Breast epithelium (tissue), 4 donors: Measurements from ENCODE around the gene METTL9. TPM values are rescaled to one million over a fixed set of nuclear protein-coding genes. Genes with fewer than 3 reads are reported as not detected.
"Not testable (repeated sequence)": the region's sequence is repeated elsewhere in the genome, so short reads cannot be mapped to it uniquely, and the experiment has no call there.

Source experiments
- DNase-seq, 2 donors: peaks; one replicate each; pipeline ENCODE4 v3.0.0-alpha.2; 2019; ENCODE audit warnings: low spot score in 2 of 2
- H3K27ac ChIP-seq, 2 donors: fragments of 200-600 bp; sonication (generic) in 1 of 2; one replicate each; pipeline ENCODE4 v1.5.1; 2016 to 2019; ENCODE audit warnings: mild to moderate bottlenecking in 1 of 2
- H3K27me3 ChIP-seq, 2 donors: fragments of 200-600 bp; sonication (generic) in 1 of 2; one replicate each; pipeline versions ENCODE4 v1.5.1 to v1.6.0; 2017 to 2019; ENCODE audit warnings: control low read depth in 1 of 2, mild to moderate bottlenecking in 1 of 2
- H3K36me3 ChIP-seq: fragments of 200-600 bp; one replicate; pipeline ENCODE4 v1.5.1; 2019
- H3K4me1 ChIP-seq, 2 donors: fragments of 200-600 bp; sonication (generic); one replicate each; pipeline ENCODE4 v1.5.1; 2016 to 2019; ENCODE audit warnings: control low read depth in 1 of 2
- H3K4me3 ChIP-seq, 3 donors: fragments of 200-600 bp; sonication (generic); 1 replicate in 2 of 3; 2 replicates in 1 of 3; pipeline ENCODE4 v1.5.1; 2016 to 2019; ENCODE audit warnings: mild to moderate bottlenecking in 3 of 3, moderate library complexity in 2 of 3
- H3K9me3 ChIP-seq, 2 donors: fragments of 200-600 bp; sonication (generic) in 1 of 2; one replicate each; pipeline ENCODE4 v1.5.1; 2016 to 2019; ENCODE audit warnings: control low read depth in 1 of 2
- CTCF ChIP-seq, 3 donors: fragments of 450-650 bp; IDR thresholded peaks; one replicate each; pipeline ENCODE4 v1.5.1; 2016 to 2017; ENCODE audit warnings: antibody characterized with exemption in 3 of 3, mild to moderate bottlenecking in 3 of 3, moderate library complexity in 3 of 3
- POLR2A ChIP-seq: fragments of 450-650 bp; IDR thresholded peaks from one replicate; pipeline ENCODE4 v1.6.1; 2016; ENCODE audit warnings: antibody characterized with exemption, mild to moderate bottlenecking, moderate library complexity
- POLR2AphosphoS5 ChIP-seq, 3 donors: sonication (generic); formaldehyde crosslinking; IDR thresholded peaks; one replicate each; pipeline ENCODE4 v1.6.1; 2017; ENCODE audit warnings: antibody characterized with exemption in 3 of 3
- intact Hi-C: fragments of 100-400 bp; cut with DNase I; formaldehyde crosslinking; loops from one replicate; pipeline ENCODE4 v1.15.1; 2023; ENCODE audit warnings: low total_unique reads
- total RNA-seq, 3 donors: library from RNA; depleted of rRNA; stranded (reverse); fragments of >200 nt; gene quantifications; one replicate each; pipeline ENCODE4 v1.1.0, GENCODE V29; 2016

The METTL9 gene
- total RNA-seq, 3 donors from 2014 or later = 121 to 162 (median 136) TPM

GRCh38 chr16:21628121-21628726 lies 28.8 kb downstream of the METTL9 start:
- intact Hi-C loops = no loop called here
- no peak overlapping the region for H3K27ac ChIP-seq
- TF ChIP-seq CTCF (IDR thresholded peaks at IDR 0.05) (no peak), POLR2A (no peak), POLR2AphosphoS5 (IDR thresholded peaks at IDR 0.05) (no peak)
- H3K4me3 ChIP-seq = no peak overlapping the region
- no peaks in the 10 kb centered on the region for H3K36me3 ChIP-seq
- no peaks in the 10 kb centered on the region for H3K4me1 ChIP-seq
- no peaks in the 10 kb centered on the region for H3K9me3 ChIP-seq
- H3K27me3 ChIP-seq = no peaks in the 10 kb centered on the region
- DNase-seq = no peak

DNA sequence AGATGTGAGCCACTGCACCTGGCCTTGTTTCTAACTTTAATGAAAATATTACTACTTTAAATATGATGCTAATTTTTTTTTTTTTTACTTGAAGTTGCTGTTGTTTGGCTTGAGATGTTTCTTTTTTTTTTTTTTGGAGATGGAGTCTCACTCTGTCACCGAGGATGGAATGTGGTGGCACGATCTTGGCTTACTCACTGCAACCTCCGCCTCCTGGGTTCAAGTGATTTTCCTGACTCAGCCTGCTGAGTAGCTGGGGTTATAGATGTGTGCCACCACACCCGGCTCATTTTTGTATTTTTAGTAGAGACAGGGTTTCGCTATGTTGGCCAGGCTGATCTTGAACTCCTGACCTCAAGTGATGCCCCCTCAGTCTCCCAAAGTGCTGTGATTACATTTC lies 29.4 kb downstream of the METTL9 start:
- no peaks in the 10 kb centered on the region for H3K4me1 ChIP-seq
- DNase-seq = no peak
- H3K27me3 ChIP-seq = no peaks in the 10 kb centered on the region
- H3K9me3 ChIP-seq = no peaks in the 10 kb centered on the region
- intact Hi-C loops = no loop called here
- TF ChIP-seq POLR2A (no peak), CTCF (IDR thresholded peaks at IDR 0.05) (no peak), POLR2AphosphoS5 (IDR thresholded peaks at IDR 0.05) (no peak)
- H3K27ac ChIP-seq = no peak overlapping the region
- H3K4me3 ChIP-seq = no peak overlapping the region
- H3K36me3 ChIP-seq = no peaks in the 10 kb centered on the region

GRCh38 chr16:21629616-21630539 lies 30.5 kb downstream of the METTL9 start:
- H3K27me3 ChIP-seq, H3K36me3 ChIP-seq, DNase-seq, H3K4me1 ChIP-seq, H3K4me3 ChIP-seq, H3K27ac ChIP-seq, intact Hi-C loops, H3K9me3 ChIP-seq: not testable (repeated sequence)

- H3K36me3 ChIP-seq, H3K9me3 ChIP-seq, H3K27ac ChIP-seq, H3K4me3 ChIP-seq, DNase-seq, H3K4me1 ChIP-seq, intact Hi-C loops, H3K27me3 ChIP-seq: not testable (repeated sequence)
Measured at GRCh38 chr16:21630866-21631265, 31.5 kb downstream of the METTL9 start.

- H3K36me3 ChIP-seq, H3K27ac ChIP-seq, H3K27me3 ChIP-seq, intact Hi-C loops, H3K4me1 ChIP-seq, H3K4me3 ChIP-seq, DNase-seq, H3K9me3 ChIP-seq: not testable (repeated sequence)
Measured at GRCh38 chr16:21631376-21631775, 32.0 kb downstream of the METTL9 start.

DNA sequence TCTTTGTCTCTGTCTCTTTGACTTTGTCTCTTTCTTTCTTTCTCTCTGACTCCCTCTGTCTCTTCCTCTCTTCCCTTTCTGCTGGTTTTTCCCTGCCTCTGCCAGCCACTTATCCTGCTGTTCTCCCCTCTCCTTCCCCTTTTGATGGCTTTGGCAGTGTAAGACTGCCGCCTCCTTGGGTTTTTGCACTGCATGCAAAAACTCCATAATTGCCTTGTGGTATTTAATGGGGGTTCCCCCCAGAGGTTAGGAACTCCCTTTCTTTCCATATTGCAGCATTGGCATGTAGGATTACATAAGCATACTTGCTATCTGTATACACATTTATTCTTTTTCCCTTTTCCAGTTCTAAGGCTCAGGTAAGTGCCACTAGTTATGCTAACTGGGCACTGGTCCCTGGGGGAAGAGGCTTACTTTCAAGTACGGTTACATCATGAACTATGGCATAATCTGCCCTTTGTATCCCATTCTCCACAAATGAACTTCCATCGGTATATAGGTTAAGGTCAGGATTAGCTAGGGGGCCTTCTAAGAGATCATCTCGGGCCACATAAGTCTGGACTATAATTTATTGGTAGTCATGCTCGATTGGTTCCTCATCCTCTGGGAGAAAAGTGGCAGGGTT lies 32.7 kb downstream of the METTL9 start:
- intact Hi-C loops = not testable (repeated sequence)

GRCh38 chr16:21634216-21634615 lies 34.8 kb downstream of the METTL9 start:
- no peak for DNase-seq
- H3K27ac ChIP-seq = no peak overlapping the region
- H3K9me3 ChIP-seq = no peaks in the 10 kb centered on the region
- TF ChIP-seq POLR2A (no peak), POLR2AphosphoS5 (IDR thresholded peaks at IDR 0.05) (no peak)
- no peaks in the 10 kb centered on the region for H3K27me3 ChIP-seq
- no peaks in the 10 kb centered on the region for H3K4me1 ChIP-seq
- no peak overlapping the region for H3K4me3 ChIP-seq
- intact Hi-C loops = no loop called here
- no peaks in the 10 kb centered on the region for H3K36me3 ChIP-seq

More for the DNA sequence above, 32.7 kb downstream of the METTL9 start:
- H3K27me3 ChIP-seq, H3K4me3 ChIP-seq, DNase-seq, H3K4me1 ChIP-seq, H3K9me3 ChIP-seq, H3K27ac ChIP-seq, H3K36me3 ChIP-seq: not testable (repeated sequence)

DNA sequence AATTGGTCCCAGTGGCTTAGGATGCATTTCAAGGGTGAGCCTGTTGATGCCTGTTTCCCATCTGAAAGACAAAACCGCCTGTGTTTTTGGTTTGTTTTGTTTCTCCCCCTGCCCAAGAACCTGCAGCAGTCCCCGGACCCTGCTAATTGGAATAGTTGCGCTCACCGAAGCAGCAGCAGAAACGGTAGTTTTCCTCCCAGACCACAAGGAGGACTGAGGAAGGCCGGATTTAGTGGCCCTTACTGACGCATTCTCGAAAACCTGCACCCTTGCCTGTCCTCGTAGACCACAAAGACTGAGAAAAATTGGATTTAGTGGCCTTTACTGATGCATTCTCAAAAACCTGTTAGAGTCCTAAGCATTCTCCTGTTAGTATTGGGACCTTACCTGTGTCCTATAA lies 36.3 kb downstream of the METTL9 start:
- H3K4me1 ChIP-seq, H3K9me3 ChIP-seq, H3K27ac ChIP-seq, DNase-seq, H3K36me3 ChIP-seq, H3K4me3 ChIP-seq, H3K27me3 ChIP-seq, intact Hi-C loops: not testable (repeated sequence)
